ENCODE results near the gene PRDM16.

Gene PRDM16

GRCh38 chr1:3463013-3463385 is 394.0 kb downstream of the PRDM16 start:
- Histone ChIP-seq H3K4me1 (ENCODE audit: control insufficient read depth, insufficient read depth, low read length) (no peaks in the 10 kb centered on the region), H3K36me3 (ENCODE audit: control insufficient read depth, insufficient read depth, low read length) (no peaks in the 10 kb centered on the region), H3K27ac (ENCODE audit: low read depth, low read length) (no peak overlapping the region), H3K4me3 (ENCODE audit: low read length) (no peak overlapping the region), H3K27me3 (ENCODE audit: control insufficient read depth, insufficient read depth, low read length) (no peaks in the 10 kb centered on the region), H3K9ac (ENCODE audit: low read length) (no peak overlapping the region)

- H3K9ac ChIP-seq (ENCODE audit: low read length), result no peak overlapping the region
- no peak overlapping the region for H3K4me3 ChIP-seq (ENCODE audit: low read length)
- no peaks in the 10 kb centered on the region for H3K27me3 ChIP-seq (ENCODE audit: control insufficient read depth, insufficient read depth, low read length)
- H3K36me3 ChIP-seq (ENCODE audit: control insufficient read depth, insufficient read depth, low read length), result no peaks in the 10 kb centered on the region
- no peaks in the 10 kb centered on the region for H3K4me1 ChIP-seq (ENCODE audit: control insufficient read depth, insufficient read depth, low read length)
- no peak overlapping the region for H3K27ac ChIP-seq (ENCODE audit: low read depth, low read length)
Observed at GRCh38 chr1:3463408-3463863, 394.4 kb downstream of the PRDM16 start.

- H3K36me3 ChIP-seq (ENCODE audit: control insufficient read depth, insufficient read depth, low read length), result no peaks in the 10 kb centered on the region
- no peak overlapping the region for H3K9ac ChIP-seq (ENCODE audit: low read length)
- H3K27ac ChIP-seq (ENCODE audit: low read depth, low read length), result no peak overlapping the region
- H3K4me3 ChIP-seq (ENCODE audit: low read length), result no peak overlapping the region
- H3K4me1 ChIP-seq (ENCODE audit: control insufficient read depth, insufficient read depth, low read length), result no peaks in the 10 kb centered on the region
- H3K27me3 ChIP-seq (ENCODE audit: control insufficient read depth, insufficient read depth, low read length), result no peaks in the 10 kb centered on the region
Observed at GRCh38 chr1:3463891-3464648, 395.1 kb downstream of the PRDM16 start.

- Histone ChIP-seq H3K4me1 (ENCODE audit: control insufficient read depth, insufficient read depth, low read length) (no peaks in the 10 kb centered on the region), H3K4me3 (ENCODE audit: low read length) (no peak overlapping the region), H3K36me3 (ENCODE audit: control insufficient read depth, insufficient read depth, low read length) (no peaks in the 10 kb centered on the region), H3K27me3 (ENCODE audit: control insufficient read depth, insufficient read depth, low read length) (no peaks in the 10 kb centered on the region), H3K9ac (ENCODE audit: low read length) (no peak overlapping the region), H3K27ac (ENCODE audit: low read depth, low read length) (no peak overlapping the region)
Observed at GRCh38 chr1:3464649-3465025, 395.6 kb downstream of the PRDM16 start.

- Histone ChIP-seq H3K27me3 (ENCODE audit: control insufficient read depth, insufficient read depth, low read length) (no peaks in the 10 kb centered on the region), H3K4me3 (ENCODE audit: low read length) (no peak overlapping the region), H3K36me3 (ENCODE audit: control insufficient read depth, insufficient read depth, low read length) (peaks cover 2% of the 10 kb centered on the region), H3K4me1 (ENCODE audit: control insufficient read depth, insufficient read depth, low read length) (no peaks in the 10 kb centered on the region), H3K27ac (ENCODE audit: low read depth, low read length) (no peak overlapping the region), H3K9ac (ENCODE audit: low read length) (no peak overlapping the region)
Observed at GRCh38 chr1:3465091-3465934, 396.3 kb downstream of the PRDM16 start.

- peaks cover 2% of the 10 kb centered on the region for H3K36me3 ChIP-seq (ENCODE audit: control insufficient read depth, insufficient read depth, low read length)
- H3K27ac ChIP-seq (ENCODE audit: low read depth, low read length), result no peak overlapping the region
- no peaks in the 10 kb centered on the region for H3K4me1 ChIP-seq (ENCODE audit: control insufficient read depth, insufficient read depth, low read length)
- H3K4me3 ChIP-seq (ENCODE audit: low read length), result no peak overlapping the region
- no peak overlapping the region for H3K9ac ChIP-seq (ENCODE audit: low read length)
- no peaks in the 10 kb centered on the region for H3K27me3 ChIP-seq (ENCODE audit: control insufficient read depth, insufficient read depth, low read length)
Observed at GRCh38 chr1:3465935-3466321, 396.9 kb downstream of the PRDM16 start.

GRCh38 chr1:3466366-3467075 is 397.5 kb downstream of the PRDM16 start:
- no peak overlapping the region for H3K4me3 ChIP-seq (ENCODE audit: low read length)
- H3K27ac ChIP-seq (ENCODE audit: low read depth, low read length), result no peak overlapping the region
- peaks cover 2% of the 10 kb centered on the region for H3K36me3 ChIP-seq (ENCODE audit: control insufficient read depth, insufficient read depth, low read length)
- no peaks in the 10 kb centered on the region for H3K27me3 ChIP-seq (ENCODE audit: control insufficient read depth, insufficient read depth, low read length)
- no peak overlapping the region for H3K9ac ChIP-seq (ENCODE audit: low read length)
- H3K4me1 ChIP-seq (ENCODE audit: control insufficient read depth, insufficient read depth, low read length), result no peaks in the 10 kb centered on the region

- peaks cover 2% of the 10 kb centered on the region for H3K36me3 ChIP-seq (ENCODE audit: control insufficient read depth, insufficient read depth, low read length)
- H3K27me3 ChIP-seq (ENCODE audit: control insufficient read depth, insufficient read depth, low read length), result no peaks in the 10 kb centered on the region
- H3K4me3 ChIP-seq (ENCODE audit: low read length), result no peak overlapping the region
- H3K9ac ChIP-seq (ENCODE audit: low read length), result no peak overlapping the region
- no peaks in the 10 kb centered on the region for H3K4me1 ChIP-seq (ENCODE audit: control insufficient read depth, insufficient read depth, low read length)
- H3K27ac ChIP-seq (ENCODE audit: low read depth, low read length), result no peak overlapping the region
Observed at GRCh38 chr1:3467096-3468036, 398.4 kb downstream of the PRDM16 start.

GRCh38 chr1:3468236-3469103 is 399.5 kb downstream of the PRDM16 start:
- no peak overlapping the region for H3K9ac ChIP-seq (ENCODE audit: low read length)
- H3K4me3 ChIP-seq (ENCODE audit: low read length), result no peak overlapping the region
- no peak overlapping the region for H3K27ac ChIP-seq (ENCODE audit: low read depth, low read length)
- no peaks in the 10 kb centered on the region for H3K27me3 ChIP-seq (ENCODE audit: control insufficient read depth, insufficient read depth, low read length)
- peaks cover 2% of the 10 kb centered on the region for H3K36me3 ChIP-seq (ENCODE audit: control insufficient read depth, insufficient read depth, low read length)
- H3K4me1 ChIP-seq (ENCODE audit: control insufficient read depth, insufficient read depth, low read length), result no peaks in the 10 kb centered on the region

- H3K36me3 ChIP-seq (ENCODE audit: control insufficient read depth, insufficient read depth, low read length), result peaks cover 2% of the 10 kb centered on the region
- H3K4me3 ChIP-seq (ENCODE audit: low read length), result no peak overlapping the region
- H3K27me3 ChIP-seq (ENCODE audit: control insufficient read depth, insufficient read depth, low read length), result no peaks in the 10 kb centered on the region
- no peak overlapping the region for H3K27ac ChIP-seq (ENCODE audit: low read depth, low read length)
- no peaks in the 10 kb centered on the region for H3K4me1 ChIP-seq (ENCODE audit: control insufficient read depth, insufficient read depth, low read length)
- H3K9ac ChIP-seq (ENCODE audit: low read length), result no peak overlapping the region
Observed at GRCh38 chr1:3469104-3469848, 400.3 kb downstream of the PRDM16 start.

Measured in rectal smooth muscle tissue (tissue), 1 donor.